MM.1S (cell line): Measurements from ENCODE around the gene PROP1.

Experiments
- CTCF ChIP-seq: fragments of 300-600 bp; sonication (generic); IDR thresholded peaks from 2 replicates; pipeline ENCODE4 v1.5.1; 2016; ENCODE audit warnings: antibody characterized with exemption, low read length, mixed read lengths
- EZH2 ChIP-seq: fragments of 300-600 bp; sonication (generic); optimal IDR thresholded peaks from 2 replicates; pipeline ENCODE3; 2017; ENCODE audit warnings: low read depth, mild to moderate bottlenecking, antibody characterized with exemption, low read length, mixed read lengths
- EZH2phosphoT487 ChIP-seq: fragments of 300-600 bp; sonication (generic); IDR thresholded peaks from 2 replicates; pipeline ENCODE4 v1.6.1; 2018; ENCODE audit warnings: antibody characterized with exemption, low read length

- TF ChIP-seq CTCF (no peak), EZH2phosphoT487 (no peak), EZH2 (no peak)
These were observed 1.3 kb upstream of the PROP1 start for GRCh38 chr5:177997319-177997670.
